H1 (cell line): ENCODE measurements around the gene TBC1D4. TPM values are rescaled to one million over a fixed set of nuclear protein-coding genes. Genes with fewer than 3 reads are reported as not detected.
A peak's percentile ranks its signal among the peaks of the same experiment; 100 is the strongest.

ENCODE experiments used
- polyA plus RNA-seq, 7 experiments: library from polyadenylated mRNA; depleted of rRNA in 3 of 7; stranded (reverse) in 5 of 7; unstranded in 2 of 7; fragments of >200 nt in 5 of 7; fragments of 200-250 nt in 2 of 7; gene quantifications; 1 replicate in 5 of 7; 2 replicates in 1 of 7; 4 replicates in 1 of 7; pipeline versions ENCODE4 v1.2.1 to v1.2.3, GENCODE V29; 2011 to 2013; ENCODE audit warnings: missing spikeins in 2 of 7, mixed read lengths in 2 of 7
- total RNA-seq: library from RNA; stranded (reverse); fragmentation: NEBNext Ultra II Directional; extraction: Animal tissue kit (Norgen Biotek cat#: 25700); gene quantifications from 2 replicates; pipeline ENCODE4 v1.2.1, GENCODE V29; 2021
- TF ChIP-seq, protein P1 (sequence below): IDR thresholded peaks from 2 replicates; pipeline ENCODE4 v1.6.1; 2012; ENCODE audit warnings: inconsistent platforms

TBC1D4 gene
- total and polyA plus RNA-seq, 2 of the 8 experiments (the other 6 are each of a cell fraction or from before 2014, with no cell fraction given) = 16.7 to 39.0 TPM

DNA sequence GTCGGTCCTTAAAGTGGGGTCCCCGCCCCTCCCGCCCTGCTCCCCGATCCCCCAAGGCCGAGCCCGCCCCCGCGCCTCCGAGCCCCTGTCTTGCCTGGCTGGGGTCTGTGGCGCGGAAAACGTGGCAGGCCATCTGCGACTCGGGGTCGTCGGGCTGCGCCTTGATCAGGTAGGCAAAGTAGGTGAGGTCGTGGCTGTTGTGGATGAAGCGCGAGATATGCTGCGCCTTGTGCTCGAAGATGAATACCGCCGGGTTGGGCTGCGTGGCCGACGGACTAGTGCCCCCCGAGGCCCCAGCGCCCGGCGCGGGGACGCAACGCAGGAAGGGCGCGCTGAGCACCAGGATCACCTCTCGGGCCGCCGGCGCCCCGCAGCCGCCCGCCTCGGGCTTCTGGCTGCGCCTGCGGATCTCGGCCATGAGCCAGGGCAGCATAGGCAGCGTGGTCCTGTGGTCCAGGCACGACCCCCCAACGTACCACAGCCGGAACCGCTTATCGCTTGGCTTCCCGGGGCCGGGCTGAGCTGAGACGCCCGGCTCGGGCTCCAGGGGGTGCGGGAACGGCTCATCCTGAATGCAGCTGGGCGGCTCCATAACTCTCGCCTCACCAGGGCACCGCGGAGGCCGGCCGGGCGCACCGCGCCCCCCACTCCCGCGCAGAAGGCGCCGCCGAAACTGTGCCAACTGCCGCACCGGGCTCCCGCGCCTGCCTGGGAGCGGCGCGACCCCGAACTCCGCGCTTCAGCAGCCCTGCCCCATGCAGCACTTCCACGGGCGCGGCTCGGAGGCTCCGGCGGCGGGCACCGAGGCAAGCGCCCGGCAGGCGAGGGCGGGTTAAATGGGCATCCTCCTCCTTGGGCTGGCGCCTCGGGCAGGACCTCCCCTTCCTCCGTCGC is 546 bp downstream of the TBC1D4 start (continued):
- TF ChIP-seq, protein P1, sequence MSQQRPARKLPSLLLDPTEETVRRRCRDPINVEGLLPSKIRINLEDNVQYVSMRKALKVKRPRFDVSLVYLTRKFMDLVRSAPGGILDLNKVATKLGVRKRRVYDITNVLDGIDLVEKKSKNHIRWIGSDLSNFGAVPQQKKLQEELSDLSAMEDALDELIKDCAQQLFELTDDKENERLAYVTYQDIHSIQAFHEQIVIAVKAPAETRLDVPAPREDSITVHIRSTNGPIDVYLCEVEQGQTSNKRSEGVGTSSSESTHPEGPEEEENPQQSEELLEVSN = peak; percentile 73
